ENCODE results near the gene AKR1E2.

AKR1E2 gene

GRCh38 chr10:4819707-4820106 is 6.3 kb upstream of the AKR1E2 start:
- no peak for DNase-seq (ENCODE audit: low read depth)
- TF ChIP-seq CTCF (IDR thresholded peaks at IDR 0.05; ENCODE audit: low read length, missing control alignments): no peak
- no peak overlapping the region for H3K4me3 ChIP-seq (replicated peaks; ENCODE audit: low read depth, low read length)

GRCh38 chr10:4820804-4821401 is 5.1 kb upstream of the AKR1E2 start:
- TF ChIP-seq CTCF (IDR thresholded peaks at IDR 0.05; ENCODE audit: low read length, missing control alignments): no peak
- H3K4me3 ChIP-seq (replicated peaks; ENCODE audit: low read depth, low read length): no peak overlapping the region
- DNase-seq (ENCODE audit: low read depth): peak; percentile 14

DNA sequence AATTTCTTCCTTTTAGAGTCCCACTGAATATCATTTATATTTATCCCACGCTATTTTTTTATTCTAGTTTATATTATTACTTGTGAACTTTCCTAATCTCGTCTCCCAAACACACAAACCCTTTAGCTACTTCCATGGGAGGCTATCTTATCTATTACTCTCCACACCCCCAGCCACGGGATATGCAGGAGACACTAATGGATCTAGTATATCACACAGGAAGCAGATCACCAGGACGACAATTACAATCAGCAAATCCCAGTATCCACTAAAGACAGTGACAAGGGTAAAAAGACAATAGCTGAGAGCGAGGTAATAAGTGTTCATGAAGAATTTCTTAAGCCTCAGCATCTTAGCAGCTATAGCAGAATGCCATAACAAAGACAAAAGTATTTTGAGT is 3.8 kb upstream of the AKR1E2 start:
- no peak overlapping the region for H3K4me3 ChIP-seq (replicated peaks; ENCODE audit: low read depth, low read length)
- no peak for TF ChIP-seq CTCF (IDR thresholded peaks at IDR 0.05; ENCODE audit: low read length, missing control alignments)
- no peak for DNase-seq (ENCODE audit: low read depth)

DNA sequence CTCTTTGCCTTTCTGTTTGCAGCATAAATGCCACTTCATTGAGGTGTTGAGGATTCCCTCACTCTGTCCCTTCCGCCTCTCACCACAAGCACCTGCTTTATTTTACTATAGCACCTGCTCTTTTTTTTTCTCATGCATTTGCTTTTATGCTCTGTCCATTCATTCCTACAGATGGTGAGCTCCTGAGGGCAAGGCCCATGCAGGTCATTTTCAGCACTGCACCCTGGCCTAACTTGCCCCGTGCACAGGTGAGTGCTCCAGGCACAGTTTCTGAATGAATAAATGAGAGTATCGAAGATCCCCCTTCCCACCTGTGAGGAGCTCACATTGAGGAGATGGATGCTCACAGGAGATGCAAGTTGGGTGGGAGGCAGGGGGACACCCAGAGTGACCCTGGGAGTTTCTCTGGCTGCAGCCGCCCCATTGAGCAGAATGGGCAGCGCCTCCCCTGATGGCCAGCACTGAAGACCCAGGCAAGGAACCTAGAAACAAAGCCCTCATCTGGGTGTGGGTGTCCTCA is 1.2 kb upstream of the AKR1E2 start:
- no peak overlapping the region for H3K4me3 ChIP-seq (replicated peaks; ENCODE audit: low read depth, low read length)
- TF ChIP-seq CTCF (IDR thresholded peaks at IDR 0.05; ENCODE audit: low read length, missing control alignments): no peak
- DNase-seq (ENCODE audit: low read depth): no peak

GRCh38 chr10:4825456-4825867 is 545 bp upstream of the AKR1E2 start:
- peak overlapping the region; percentile 54 for H3K4me3 ChIP-seq (replicated peaks; ENCODE audit: low read depth, low read length)
- TF ChIP-seq CTCF (IDR thresholded peaks at IDR 0.05; ENCODE audit: low read length, missing control alignments): no peak
- DNase-seq (ENCODE audit: low read depth): no peak

GRCh38 chr10:4826792-4827324 is 851 bp downstream of the AKR1E2 start:
- H3K4me3 ChIP-seq (replicated peaks; ENCODE audit: low read depth, low read length): peak overlapping the region; percentile 54
- DNase-seq (ENCODE audit: low read depth): no peak
- no peak for TF ChIP-seq CTCF (IDR thresholded peaks at IDR 0.05; ENCODE audit: low read length, missing control alignments)

DNA sequence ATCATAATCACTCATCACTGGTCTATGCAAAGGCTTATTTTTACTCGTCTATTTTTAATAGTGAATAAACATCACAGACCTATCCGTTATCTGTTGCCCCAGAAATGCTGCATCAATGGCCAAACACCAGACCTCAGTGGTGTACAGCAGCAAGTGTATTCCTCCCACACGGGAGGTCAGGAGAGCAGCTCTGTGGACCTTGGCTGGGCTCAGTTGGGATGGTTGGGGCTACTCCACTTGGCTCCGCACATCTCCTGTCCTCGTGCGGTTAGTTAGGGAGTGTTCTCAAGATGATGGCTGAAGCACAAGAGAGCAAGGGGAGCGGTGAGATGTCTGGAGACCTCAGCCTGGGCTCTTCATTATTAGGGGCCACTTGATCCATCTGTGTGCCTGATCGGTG is 2.0 kb downstream of the AKR1E2 start:
- H3K4me3 ChIP-seq (replicated peaks; ENCODE audit: low read depth, low read length): no peak overlapping the region
- no peak for TF ChIP-seq CTCF (IDR thresholded peaks at IDR 0.05; ENCODE audit: low read length, missing control alignments)
- DNase-seq (ENCODE audit: low read depth): no peak

Measured in fibroblast of pulmonary artery (primary cell).